Occipital lobe (tissue), 2 donors: ENCODE measurements around the gene KIAA2012. TPM values are rescaled to one million over a fixed set of nuclear protein-coding genes. Genes with fewer than 3 reads are reported as not detected.

ENCODE experiments used
- DNase-seq: peaks from one replicate; lab custom pipeline; 2025; lab: John Stamatoyannopoulos, UW
- total RNA-seq: library from RNA; depleted of rRNA; stranded (reverse); fragments of >200 nt; gene quantifications from one replicate; pipeline ENCODE4 v1.2.3, GENCODE V29; 2014

Gene KIAA2012
- total RNA-seq, 1 donor from 2014 or later = 0.47 TPM

GRCh38 chr2:202079310-202079709, 6.3 kb downstream of the KIAA2012 start:
- no peak for DNase-seq

GRCh38 chr2:202084265-202084664, 11.2 kb downstream of the KIAA2012 start:
- DNase-seq = no peak

- DNase-seq = no peak
Measured at GRCh38 chr2:202088777-202089176, 15.7 kb downstream of the KIAA2012 start.

GRCh38 chr2:202090530-202090929, 17.5 kb downstream of the KIAA2012 start:
- DNase-seq = no peak

GRCh38 chr2:202091476-202091875, 18.4 kb downstream of the KIAA2012 start:
- no peak for DNase-seq

- no peak for DNase-seq
Measured at GRCh38 chr2:202094426-202094986, 21.5 kb downstream of the KIAA2012 start.

GRCh38 chr2:202095235-202095634, 22.2 kb downstream of the KIAA2012 start:
- no peak for DNase-seq

- DNase-seq = no peak
Measured at GRCh38 chr2:202096736-202097135, 23.7 kb downstream of the KIAA2012 start.

GRCh38 chr2:202098291-202098690, 25.2 kb downstream of the KIAA2012 start:
- no peak for DNase-seq

GRCh38 chr2:202099515-202099914, 26.5 kb downstream of the KIAA2012 start:
- DNase-seq = no peak

- DNase-seq = no peak
Measured at GRCh38 chr2:202100176-202100575, 27.1 kb downstream of the KIAA2012 start.

- no peak for DNase-seq
Measured at GRCh38 chr2:202101026-202101579, 28.0 kb downstream of the KIAA2012 start.

GRCh38 chr2:202102425-202103000, 29.5 kb downstream of the KIAA2012 start:
- no peak for DNase-seq

- DNase-seq = no peak
Measured at GRCh38 chr2:202104286-202104870, 31.3 kb downstream of the KIAA2012 start.

GRCh38 chr2:202105025-202105424, 32.0 kb downstream of the KIAA2012 start:
- no peak for DNase-seq

GRCh38 chr2:202108345-202108744, 35.3 kb downstream of the KIAA2012 start:
- DNase-seq = no peak

- DNase-seq = no peak
Measured at GRCh38 chr2:202109139-202109736, 36.2 kb downstream of the KIAA2012 start.

- no peak for DNase-seq
Measured at GRCh38 chr2:202109737-202110184, 36.7 kb downstream of the KIAA2012 start.

GRCh38 chr2:202110491-202110890, 37.4 kb downstream of the KIAA2012 start:
- no peak for DNase-seq

GRCh38 chr2:202112041-202112440, 39.0 kb downstream of the KIAA2012 start:
- DNase-seq = no peak

- DNase-seq = no peak
Measured at GRCh38 chr2:202113571-202114142, 40.6 kb downstream of the KIAA2012 start.

GRCh38 chr2:202114291-202114690, 41.2 kb downstream of the KIAA2012 start:
- DNase-seq = no peak
